Measurements from ENCODE around the gene ARHGAP11B.
"Not testable (repeated sequence)": the region's sequence is repeated elsewhere in the genome, so short reads cannot be mapped to it uniquely, and the experiment has no call there.

ARHGAP11B gene

GRCh38 chr15:30675126-30675525, 49.2 kb downstream of the ARHGAP11B start:
- Histone ChIP-seq H3K18ac (ENCODE audit: low read depth, low read length) (no peak overlapping the region), H4K91ac (ENCODE audit: insufficient read depth, low read depth, low read length) (no peak overlapping the region), H3K9me1 (ENCODE audit: insufficient read depth, low read length) (peaks cover 3% of the 10 kb centered on the region; the same call in 1 of the 2 replicates), H2BK20ac (ENCODE audit: low read depth, low read length) (no peak overlapping the region), H4K5ac (ENCODE audit: low read depth, low read length) (no peak overlapping the region), H3K9ac (ENCODE audit: low read depth, low read length) (no peak overlapping the region), H3K4me3 (ENCODE audit: insufficient read depth, low read depth, low read length) (no peak overlapping the region), H3K56ac (ENCODE audit: extremely low read depth, insufficient read depth, low read length) (no peak overlapping the region), H3K23ac (ENCODE audit: low read depth, low read length) (no peak overlapping the region), H3K9me3 (ENCODE audit: control insufficient read depth, insufficient read depth, low read length) (no peaks in the 10 kb centered on the region), H2BK120ac (ENCODE audit: low read depth, low read length) (no peak overlapping the region), H2AK5ac (ENCODE audit: low read depth, low read length) (no peak overlapping the region), H4K20me1 (ENCODE audit: insufficient read depth, low read length) (no peaks in the 10 kb centered on the region), H2AFZ (replicated peaks; ENCODE audit: low read length, poor library complexity) (no peak overlapping the region), H3K36me3 (ENCODE audit: control insufficient read depth, insufficient read depth, low read length) (peaks cover 3% of the 10 kb centered on the region; the same call in 1 of the 2 replicates), H3K27me3 (ENCODE audit: control insufficient read depth, insufficient read depth, low read length) (no peaks in the 10 kb centered on the region), H3K4me1 (ENCODE audit: control insufficient read depth, insufficient read depth, low read length) (peaks cover 3% of the 10 kb centered on the region), H3K4ac (ENCODE audit: low read depth, low read length) (no peak overlapping the region), H2BK5ac (ENCODE audit: low read depth, low read length, poor library complexity, severe bottlenecking) (no peak overlapping the region), H4K8ac (ENCODE audit: low read depth in 2 of 2, low read length in 2 of 2) (no peak overlapping the region), H3K27ac (ENCODE audit: insufficient read depth, low read length) (no peak overlapping the region), H2AK9ac (replicated peaks; ENCODE audit: low read depth, low read length, poor library complexity) (no peak overlapping the region), H3K4me2 (ENCODE audit: low read depth, low read length) (no peak overlapping the region), H3K79me1 (ENCODE audit: low read depth in 1 of 2, low read length in 2 of 2) (peaks cover 6 to 8% of the 10 kb centered on the region in 2 experiments), H2BK15ac (ENCODE audit: low read depth, low read length) (no peak overlapping the region), H3K14ac (replicated peaks; ENCODE audit: low read depth, low read length) (no peak overlapping the region)
- BruUV-seq (replicated peaks), result no TSS peak
- POLR2A ChIA-PET (ENCODE audit: unreplicated experiment), result no interaction called here
- dilution Hi-C loops (cut with HindIII; ENCODE audit: low sequenced_read_pairs, unreplicated experiment), result no loop called here
- TF ChIP-seq CEBPB (IDR thresholded peaks at IDR 0.05; ENCODE audit: low read depth, low read length) (peak; percentile 90), SMC3 (IDR thresholded peaks at IDR 0.05; ENCODE audit: low read depth, low read length) (no peak)
- intact Hi-C loops (cut with micrococcal nuclease), result no loop called here
- peak; percentile 27 for DNase-seq
- no peak for ATAC-seq (ENCODE audit: low read depth)
- CTCF ChIA-PET, result no interaction called here
- in situ Hi-C loops (cut with MboI; ENCODE audit: low sequenced_read_pairs), result no loop called here

DNA sequence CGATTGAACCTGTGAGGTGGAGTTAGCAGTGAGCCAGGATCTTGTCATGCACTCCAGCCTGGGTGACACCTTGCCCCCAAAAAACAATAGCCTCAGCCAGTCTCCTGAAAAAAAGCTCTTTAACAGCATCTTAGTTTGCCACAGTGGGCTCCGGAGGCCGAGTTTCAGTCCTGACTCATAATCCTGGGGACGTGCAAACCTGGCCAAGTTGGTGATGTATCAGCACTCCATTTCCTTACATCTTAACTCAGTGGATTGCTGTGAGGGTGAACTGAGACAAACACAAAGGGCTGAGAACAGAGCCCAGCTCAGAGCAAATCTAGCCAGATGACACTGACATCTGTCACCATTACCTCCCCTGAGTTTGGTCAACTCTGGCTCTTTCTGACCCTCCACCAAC, 50.0 kb downstream of the ARHGAP11B start:
- H3K4ac ChIP-seq (ENCODE audit: low read depth, low read length); H3K4me2 ChIP-seq (ENCODE audit: low read depth, low read length); BruUV-seq (replicated peaks); in situ Hi-C loops (cut with MboI; ENCODE audit: low sequenced_read_pairs); H3K79me1 ChIP-seq (ENCODE audit: low read depth in 1 of 2, low read length in 2 of 2); H3K14ac ChIP-seq (replicated peaks; ENCODE audit: low read depth, low read length); H4K91ac ChIP-seq (ENCODE audit: insufficient read depth, low read depth, low read length); H4K5ac ChIP-seq (ENCODE audit: low read depth, low read length); H3K36me3 ChIP-seq (ENCODE audit: control insufficient read depth, insufficient read depth, low read length); H2AK5ac ChIP-seq (ENCODE audit: low read depth, low read length); H2BK15ac ChIP-seq (ENCODE audit: low read depth, low read length); H3K4me3 ChIP-seq (ENCODE audit: insufficient read depth, low read depth, low read length); H3K9me1 ChIP-seq (ENCODE audit: insufficient read depth, low read length); H2AFZ ChIP-seq (replicated peaks; ENCODE audit: low read length, poor library complexity); H3K27me3 ChIP-seq (ENCODE audit: control insufficient read depth, insufficient read depth, low read length); ATAC-seq (ENCODE audit: low read depth); H3K4me1 ChIP-seq (ENCODE audit: control insufficient read depth, insufficient read depth, low read length); H2BK20ac ChIP-seq (ENCODE audit: low read depth, low read length); H3K9me3 ChIP-seq (ENCODE audit: control insufficient read depth, insufficient read depth, low read length); H2BK120ac ChIP-seq (ENCODE audit: low read depth, low read length); POLR2A ChIA-PET (ENCODE audit: unreplicated experiment); H2BK5ac ChIP-seq (ENCODE audit: low read depth, low read length, poor library complexity, severe bottlenecking); H4K8ac ChIP-seq (ENCODE audit: low read depth in 2 of 2, low read length in 2 of 2); H3K18ac ChIP-seq (ENCODE audit: low read depth, low read length); H4K20me1 ChIP-seq (ENCODE audit: insufficient read depth, low read length); H2AK9ac ChIP-seq (replicated peaks; ENCODE audit: low read depth, low read length, poor library complexity); dilution Hi-C loops (cut with HindIII; ENCODE audit: low sequenced_read_pairs, unreplicated experiment); CTCF ChIA-PET; H3K23ac ChIP-seq (ENCODE audit: low read depth, low read length); H3K27ac ChIP-seq (ENCODE audit: insufficient read depth, low read length); intact Hi-C loops (cut with micrococcal nuclease); H3K9ac ChIP-seq (ENCODE audit: low read depth, low read length); H3K56ac ChIP-seq (ENCODE audit: extremely low read depth, insufficient read depth, low read length): not testable (repeated sequence)
- peak; percentile 61 for DNase-seq
- WGBS, 2 experiments (ENCODE audit: extremely low coverage in 2 of 2, insufficient read length in 1 of 2), result no CpG with 5 or more reads among the region's 4 CpGs
